Measurements from ENCODE around the gene SFXN5.

The SFXN5 gene

DNA sequence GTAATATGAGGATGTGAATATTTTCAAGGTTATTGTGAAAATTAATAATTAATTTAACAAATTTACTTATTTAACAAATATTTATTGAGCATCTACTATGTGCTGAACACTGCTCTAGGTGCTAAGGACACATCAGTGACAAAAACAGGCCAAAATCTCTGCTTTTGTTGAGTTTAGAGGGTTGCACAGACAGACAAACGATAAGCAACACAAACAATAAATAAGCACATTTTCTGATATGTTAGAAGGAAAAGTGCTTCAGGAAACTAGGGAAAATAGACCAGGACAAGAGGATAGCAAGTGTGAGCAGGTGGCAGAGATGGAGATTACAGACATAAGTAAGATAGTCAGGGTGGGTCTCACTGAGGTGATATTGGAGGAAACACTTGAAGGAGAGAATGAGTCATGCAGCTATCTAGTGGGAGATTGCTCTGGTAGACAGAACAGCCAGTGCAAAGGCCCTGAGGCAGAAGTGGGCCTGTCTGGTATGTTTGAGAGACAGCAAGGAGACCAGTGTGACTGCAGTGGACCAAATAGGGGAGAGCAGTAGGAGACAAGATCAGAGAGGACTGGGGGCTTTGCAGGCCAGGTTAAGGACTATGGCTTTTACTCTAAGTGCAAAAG lies 38.3 kb downstream of the SFXN5 start:
- no peak overlapping the region for H3K27ac ChIP-seq (ENCODE audit: low read depth, low read length)
- peaks cover 0 to 9% (median 3%) of the 10 kb centered on the region in 5 donors for H3K36me3 ChIP-seq (ENCODE audit: control insufficient read depth in 5 of 5, insufficient read depth in 5 of 5, low read length in 5 of 5)
- no peaks in the 10 kb centered on the region for H3K9me3 ChIP-seq (ENCODE audit: control insufficient read depth in 5 of 5, low read length in 5 of 5)
- H3K4me3 ChIP-seq (ENCODE audit: low read depth in 1 of 5, low read length in 5 of 5), result no peak overlapping the region
- no peak overlapping the region for H3K9ac ChIP-seq (ENCODE audit: low read length in 5 of 5)
- peaks cover 0 to 5% (median 0%) of the 10 kb centered on the region in 5 donors for H3K4me1 ChIP-seq (ENCODE audit: control insufficient read depth in 5 of 5, insufficient read depth in 5 of 5, low read length in 5 of 5)
- no peaks in the 10 kb centered on the region for H3K27me3 ChIP-seq (ENCODE audit: control insufficient read depth in 5 of 5, insufficient read depth in 4 of 5, low read length in 5 of 5)

DNA sequence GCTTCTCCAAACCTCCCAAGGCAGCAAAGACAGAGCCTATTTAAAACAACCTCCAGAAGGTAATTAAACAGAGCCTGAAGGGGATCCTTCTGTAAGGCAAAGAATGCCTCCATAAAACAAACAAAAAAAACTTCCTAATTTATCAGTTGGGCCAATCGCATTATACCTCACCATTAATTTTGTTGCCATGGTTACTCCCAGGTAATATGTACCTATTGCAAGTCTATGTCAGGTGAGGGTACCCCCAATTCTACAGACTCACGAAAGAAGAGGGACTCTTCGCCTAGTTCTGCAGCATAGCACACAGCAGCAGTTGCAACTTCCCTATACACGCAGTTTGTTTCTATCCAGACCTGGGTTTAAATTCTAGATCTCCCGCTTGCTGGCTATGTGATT lies 38.8 kb downstream of the SFXN5 start:
- peaks cover 0 to 5% (median 0%) of the 10 kb centered on the region in 5 donors for H3K4me1 ChIP-seq (ENCODE audit: control insufficient read depth in 5 of 5, insufficient read depth in 5 of 5, low read length in 5 of 5)
- H3K9ac ChIP-seq (ENCODE audit: low read length in 5 of 5), result no peak overlapping the region
- no peaks in the 10 kb centered on the region for H3K9me3 ChIP-seq (ENCODE audit: control insufficient read depth in 5 of 5, low read length in 5 of 5)
- peaks cover 0 to 8% (median 3%) of the 10 kb centered on the region in 5 donors for H3K36me3 ChIP-seq (ENCODE audit: control insufficient read depth in 5 of 5, insufficient read depth in 5 of 5, low read length in 5 of 5)
- H3K27me3 ChIP-seq (ENCODE audit: control insufficient read depth in 5 of 5, insufficient read depth in 4 of 5, low read length in 5 of 5), result no peaks in the 10 kb centered on the region
- no peak overlapping the region for H3K27ac ChIP-seq (ENCODE audit: low read depth, low read length)
- H3K4me3 ChIP-seq (ENCODE audit: low read depth in 1 of 5, low read length in 5 of 5), result no peak overlapping the region

DNA sequence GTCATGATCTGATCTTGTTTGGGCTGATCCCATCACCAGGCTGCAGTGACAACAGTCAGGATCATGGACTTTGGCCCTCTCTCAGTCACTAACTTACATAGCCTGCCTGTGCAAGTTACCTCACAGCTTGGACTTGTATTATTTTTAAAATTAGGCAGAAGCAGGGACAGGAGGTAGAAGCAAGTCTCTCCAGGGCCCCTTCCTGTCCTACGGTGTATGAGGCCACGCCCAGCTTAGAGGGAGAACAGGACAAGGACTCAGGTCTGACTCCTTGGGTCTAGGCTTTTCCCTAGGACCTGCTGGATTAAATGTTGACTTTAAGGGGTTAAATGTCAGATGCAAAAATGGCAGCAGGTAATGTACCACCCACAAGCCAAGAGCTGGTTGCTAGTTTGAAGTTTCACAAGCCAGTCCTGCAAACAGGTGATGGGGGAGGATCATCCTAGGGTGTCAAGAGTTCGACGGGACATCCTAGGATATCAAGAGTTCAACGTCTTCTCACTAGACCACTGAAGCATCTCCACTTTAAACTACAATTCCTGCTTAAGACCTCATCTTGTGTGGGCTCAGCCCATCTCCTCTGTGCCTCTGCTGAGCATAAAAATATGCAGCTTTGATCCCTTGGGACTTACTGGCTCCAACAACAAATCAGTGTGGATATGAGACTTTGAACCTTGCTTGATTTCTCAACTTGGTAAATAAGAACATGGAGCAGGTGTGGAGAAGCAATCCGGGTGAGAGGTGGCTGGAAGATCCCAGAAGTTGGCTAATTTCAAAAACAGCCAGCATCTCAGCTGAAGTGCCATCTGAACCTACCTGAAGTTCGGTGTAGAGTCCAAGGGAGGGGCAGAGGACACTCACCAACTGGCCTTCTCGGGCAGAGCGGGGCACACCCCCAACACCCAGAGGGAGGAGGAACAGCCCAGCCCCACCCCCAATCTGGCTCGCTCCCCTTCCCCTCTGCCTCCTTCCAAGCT lies 39.5 kb downstream of the SFXN5 start:
- no peak overlapping the region for H3K9ac ChIP-seq (ENCODE audit: low read length in 5 of 5)
- peaks cover 0 to 5% (median 0%) of the 10 kb centered on the region in 5 donors for H3K4me1 ChIP-seq (ENCODE audit: control insufficient read depth in 5 of 5, insufficient read depth in 5 of 5, low read length in 5 of 5)
- no peaks in the 10 kb centered on the region for H3K9me3 ChIP-seq (ENCODE audit: control insufficient read depth in 5 of 5, low read length in 5 of 5)
- H3K27ac ChIP-seq (ENCODE audit: low read depth, low read length), result no peak overlapping the region
- H3K36me3 ChIP-seq (ENCODE audit: control insufficient read depth in 5 of 5, insufficient read depth in 5 of 5, low read length in 5 of 5), result peaks cover 0 to 8% (median 3%) of the 10 kb centered on the region in 5 donors
- H3K27me3 ChIP-seq (ENCODE audit: control insufficient read depth in 5 of 5, insufficient read depth in 4 of 5, low read length in 5 of 5), result no peaks in the 10 kb centered on the region
- H3K4me3 ChIP-seq (ENCODE audit: low read depth in 1 of 5, low read length in 5 of 5), result no peak overlapping the region

DNA sequence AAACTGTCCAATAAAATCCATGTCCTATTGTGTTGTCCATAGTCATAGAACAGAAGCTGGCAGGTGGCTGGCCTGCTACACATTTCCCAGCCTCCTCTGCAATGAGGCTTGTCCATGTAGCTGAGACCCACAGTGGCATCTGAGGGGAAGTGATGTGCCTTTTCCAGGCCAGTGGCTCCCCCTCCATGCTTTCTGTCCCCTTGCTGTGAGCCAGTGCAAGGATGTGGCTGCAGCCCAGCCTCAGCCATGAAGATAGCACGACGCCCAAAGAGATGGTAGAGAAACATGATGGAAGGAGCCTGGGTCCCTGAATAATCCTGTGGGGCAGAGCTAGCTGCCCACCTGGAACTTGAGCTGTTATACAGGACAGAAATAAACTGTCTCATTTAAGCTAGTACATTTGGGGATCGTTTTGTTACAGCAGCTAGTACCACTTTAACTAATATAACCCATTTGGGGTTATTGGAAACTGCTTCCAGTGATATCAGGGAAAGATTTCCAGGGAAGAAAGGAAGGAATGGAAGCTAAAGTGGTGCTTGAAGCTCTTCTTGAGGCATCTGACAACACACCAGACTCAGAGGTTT lies 40.3 kb downstream of the SFXN5 start:
- H3K27ac ChIP-seq (ENCODE audit: low read depth, low read length), result no peak overlapping the region
- H3K9me3 ChIP-seq (ENCODE audit: control insufficient read depth in 5 of 5, low read length in 5 of 5), result no peaks in the 10 kb centered on the region
- peaks cover 0 to 5% (median 0%) of the 10 kb centered on the region in 5 donors for H3K4me1 ChIP-seq (ENCODE audit: control insufficient read depth in 5 of 5, insufficient read depth in 5 of 5, low read length in 5 of 5)
- H3K36me3 ChIP-seq (ENCODE audit: control insufficient read depth in 5 of 5, insufficient read depth in 5 of 5, low read length in 5 of 5), result peaks cover 0 to 8% (median 3%) of the 10 kb centered on the region in 5 donors
- H3K9ac ChIP-seq (ENCODE audit: low read length in 5 of 5), result no peak overlapping the region
- no peak overlapping the region for H3K4me3 ChIP-seq (ENCODE audit: low read depth in 1 of 5, low read length in 5 of 5)
- H3K27me3 ChIP-seq (ENCODE audit: control insufficient read depth in 5 of 5, insufficient read depth in 4 of 5, low read length in 5 of 5), result no peaks in the 10 kb centered on the region

DNA sequence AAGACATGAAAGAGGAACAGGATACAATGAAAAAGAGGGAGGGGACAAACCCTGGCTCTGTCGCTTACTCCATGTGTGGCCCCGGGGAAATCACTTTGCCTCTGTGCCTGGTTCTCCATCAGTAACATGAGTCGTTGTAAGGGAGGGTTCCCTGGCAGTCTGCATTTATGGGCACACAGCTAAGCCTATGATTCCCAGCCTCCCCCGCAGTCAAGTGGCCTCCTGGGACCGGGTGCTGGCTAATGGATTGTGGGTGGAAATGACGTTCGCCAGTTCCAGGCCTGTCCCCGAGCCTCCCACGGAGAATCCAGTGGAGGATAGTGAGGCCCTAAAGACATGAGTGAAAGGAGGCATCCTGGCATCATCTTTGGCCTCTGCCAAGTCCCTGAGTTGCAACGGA lies 42.7 kb downstream of the SFXN5 start:
- H3K9ac ChIP-seq (ENCODE audit: low read length in 5 of 5), result no peak overlapping the region
- no peak overlapping the region for H3K4me3 ChIP-seq (ENCODE audit: low read depth in 1 of 5, low read length in 5 of 5)
- H3K27ac ChIP-seq (ENCODE audit: low read depth, low read length), result no peak overlapping the region
- no peaks in the 10 kb centered on the region for H3K9me3 ChIP-seq (ENCODE audit: control insufficient read depth in 5 of 5, low read length in 5 of 5)
- peaks cover 0 to 8% (median 3%) of the 10 kb centered on the region in 5 donors for H3K36me3 ChIP-seq (ENCODE audit: control insufficient read depth in 5 of 5, insufficient read depth in 5 of 5, low read length in 5 of 5)
- H3K4me1 ChIP-seq (ENCODE audit: control insufficient read depth in 5 of 5, insufficient read depth in 5 of 5, low read length in 5 of 5), result peaks cover 0 to 3% (median 0%) of the 10 kb centered on the region in 5 donors
- H3K27me3 ChIP-seq (ENCODE audit: control insufficient read depth in 5 of 5, insufficient read depth in 4 of 5, low read length in 5 of 5), result no peaks in the 10 kb centered on the region

DNA sequence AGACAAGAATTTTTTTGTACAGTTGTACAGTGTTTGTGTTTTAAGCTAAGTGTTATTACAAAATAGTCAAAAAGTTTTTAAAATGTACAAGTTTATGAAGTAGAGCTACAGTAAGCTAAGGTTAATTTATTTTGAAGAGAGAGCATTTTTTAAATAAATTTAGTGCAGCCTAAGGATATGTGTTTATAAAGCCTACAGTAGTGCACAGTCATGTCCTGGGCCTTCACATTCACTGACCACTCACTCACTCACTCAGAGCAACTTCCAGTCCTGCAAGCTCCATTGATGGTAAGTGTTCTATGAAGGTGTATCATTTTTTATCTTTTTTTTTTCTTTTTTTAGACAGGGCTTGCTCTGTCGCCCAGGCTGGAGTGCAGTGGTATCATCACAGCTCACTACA lies 44.2 kb downstream of the SFXN5 start:
- H3K4me3 ChIP-seq (ENCODE audit: low read depth in 1 of 5, low read length in 5 of 5), result no peak overlapping the region
- no peak overlapping the region for H3K27ac ChIP-seq (ENCODE audit: low read depth, low read length)
- H3K9me3 ChIP-seq (ENCODE audit: control insufficient read depth in 5 of 5, low read length in 5 of 5), result no peaks in the 10 kb centered on the region
- peaks cover 0 to 8% (median 3%) of the 10 kb centered on the region in 5 donors for H3K36me3 ChIP-seq (ENCODE audit: control insufficient read depth in 5 of 5, insufficient read depth in 5 of 5, low read length in 5 of 5)
- no peak overlapping the region for H3K9ac ChIP-seq (ENCODE audit: low read length in 5 of 5)
- no peaks in the 10 kb centered on the region for H3K4me1 ChIP-seq (ENCODE audit: control insufficient read depth in 5 of 5, insufficient read depth in 5 of 5, low read length in 5 of 5)
- H3K27me3 ChIP-seq (ENCODE audit: control insufficient read depth in 5 of 5, insufficient read depth in 4 of 5, low read length in 5 of 5), result no peaks in the 10 kb centered on the region

DNA sequence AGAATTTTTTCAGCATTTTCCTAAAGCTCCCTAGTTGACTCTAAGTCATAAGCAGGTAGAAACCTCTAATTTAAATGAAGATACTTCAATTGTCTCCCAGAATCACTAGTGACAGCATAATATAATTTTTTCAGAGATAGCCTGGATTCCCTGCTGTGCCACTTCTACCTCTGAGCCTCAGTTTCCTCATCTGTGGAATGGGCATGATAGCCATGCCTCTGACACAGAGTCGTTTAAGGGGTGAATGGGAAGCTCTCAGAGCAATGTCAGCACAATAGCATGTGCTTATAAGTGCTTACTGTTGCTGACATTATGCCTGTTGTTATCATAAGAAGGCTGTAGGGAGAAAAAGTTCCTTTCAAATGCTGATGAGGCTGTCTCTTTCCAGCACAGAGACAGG lies 48.0 kb downstream of the SFXN5 start:
- H3K4me3 ChIP-seq (ENCODE audit: low read depth in 1 of 5, low read length in 5 of 5), result no peak overlapping the region
- no peak overlapping the region for H3K27ac ChIP-seq (ENCODE audit: low read depth, low read length)
- no peaks in the 10 kb centered on the region for H3K27me3 ChIP-seq (ENCODE audit: control insufficient read depth in 5 of 5, insufficient read depth in 4 of 5, low read length in 5 of 5)
- no peak overlapping the region for H3K9ac ChIP-seq (ENCODE audit: low read length in 5 of 5)
- H3K4me1 ChIP-seq (ENCODE audit: control insufficient read depth in 5 of 5, insufficient read depth in 5 of 5, low read length in 5 of 5), result no peaks in the 10 kb centered on the region
- H3K36me3 ChIP-seq (ENCODE audit: control insufficient read depth in 5 of 5, insufficient read depth in 5 of 5, low read length in 5 of 5), result peaks cover 0 to 22% (median 7%) of the 10 kb centered on the region in 5 donors
- no peaks in the 10 kb centered on the region for H3K9me3 ChIP-seq (ENCODE audit: control insufficient read depth in 5 of 5, low read length in 5 of 5)

DNA sequence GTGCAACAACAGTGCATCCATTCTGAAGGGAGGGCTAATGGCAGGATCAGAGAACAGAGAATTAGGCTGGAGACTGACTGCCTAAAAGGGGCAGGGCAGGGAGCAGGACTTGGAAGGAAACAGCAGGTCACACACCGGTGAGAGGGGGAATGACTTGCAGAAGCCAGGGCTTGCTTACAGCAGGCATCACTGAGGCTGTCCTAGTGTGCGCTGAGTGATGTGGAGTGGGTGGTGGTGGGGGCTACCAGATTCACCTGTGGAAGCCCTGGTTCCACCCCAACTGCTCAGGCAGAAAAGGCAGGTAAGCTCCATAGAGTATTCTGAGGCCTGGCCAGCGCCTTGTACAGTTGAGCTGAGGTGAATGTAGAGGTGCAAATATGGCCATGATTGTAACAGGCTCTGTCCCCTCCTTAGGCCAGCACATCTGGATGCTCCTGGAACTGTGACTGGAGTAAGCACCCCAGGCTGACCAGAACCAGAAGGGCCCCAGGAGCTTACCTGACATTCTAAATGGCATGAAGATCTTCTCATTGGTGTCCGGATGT lies 49.4 kb downstream of the SFXN5 start:
- Histone ChIP-seq H3K4me1 (ENCODE audit: control insufficient read depth in 5 of 5, insufficient read depth in 5 of 5, low read length in 5 of 5) (no peaks in the 10 kb centered on the region), H3K27ac (ENCODE audit: low read depth, low read length) (no peak overlapping the region), H3K27me3 (ENCODE audit: control insufficient read depth in 5 of 5, insufficient read depth in 4 of 5, low read length in 5 of 5) (no peaks in the 10 kb centered on the region), H3K9ac (ENCODE audit: low read length in 5 of 5) (no peak overlapping the region), H3K36me3 (ENCODE audit: control insufficient read depth in 5 of 5, insufficient read depth in 5 of 5, low read length in 5 of 5) (peaks cover 0 to 15% (median 6%) of the 10 kb centered on the region in 5 donors), H3K4me3 (ENCODE audit: low read depth in 1 of 5, low read length in 5 of 5) (no peak overlapping the region), H3K9me3 (ENCODE audit: control insufficient read depth in 5 of 5, low read length in 5 of 5) (no peaks in the 10 kb centered on the region)

DNA sequence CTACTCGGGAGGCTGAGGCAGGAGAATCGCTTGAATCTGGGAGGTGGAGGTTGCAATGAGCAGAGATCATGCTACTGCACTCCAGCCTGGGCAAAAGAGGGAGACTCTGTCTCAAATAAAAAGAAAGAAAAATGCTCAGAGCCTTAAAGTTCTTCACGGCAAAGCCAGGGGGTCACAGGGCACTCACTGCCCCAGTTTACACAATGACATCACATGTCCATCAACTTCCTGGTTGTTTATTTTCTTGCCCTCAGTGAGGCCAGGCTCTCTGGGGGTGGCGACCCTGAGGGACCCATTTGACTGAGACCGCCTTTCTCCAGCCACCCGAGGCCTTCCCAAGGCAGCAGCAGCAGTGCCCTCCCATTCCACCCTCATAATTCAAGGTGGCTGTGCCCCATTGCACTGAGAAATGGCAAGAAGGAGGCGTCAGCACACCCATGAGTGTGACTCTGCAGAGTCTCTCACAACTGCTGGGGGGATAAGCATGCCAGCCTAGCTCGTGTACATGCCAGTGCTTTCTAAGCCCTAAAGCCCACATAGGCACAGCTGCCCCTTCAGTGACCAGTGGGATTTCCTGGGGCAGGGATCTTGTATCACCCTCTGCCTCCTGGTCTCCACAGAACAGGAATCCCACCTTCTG lies 50.0 kb downstream of the SFXN5 start:
- Histone ChIP-seq H3K4me3 (ENCODE audit: low read depth in 1 of 5, low read length in 5 of 5) (no peak overlapping the region), H3K27ac (ENCODE audit: low read depth, low read length) (no peak overlapping the region), H3K36me3 (ENCODE audit: control insufficient read depth in 5 of 5, insufficient read depth in 5 of 5, low read length in 5 of 5) (peaks cover 0 to 15% (median 6%) of the 10 kb centered on the region in 5 donors), H3K4me1 (ENCODE audit: control insufficient read depth in 5 of 5, insufficient read depth in 5 of 5, low read length in 5 of 5) (no peaks in the 10 kb centered on the region), H3K9ac (ENCODE audit: low read length in 5 of 5) (no peak overlapping the region), H3K9me3 (ENCODE audit: control insufficient read depth in 5 of 5, low read length in 5 of 5) (no peaks in the 10 kb centered on the region), H3K27me3 (ENCODE audit: control insufficient read depth in 5 of 5, insufficient read depth in 4 of 5, low read length in 5 of 5) (no peaks in the 10 kb centered on the region)
